SKM-1 (cell line): Measurements from ENCODE around the gene PATL1.

Experiments
- DNase-seq: peaks from one replicate; lab custom pipeline; 2025; ENCODE audit not compliant: unreplicated experiment; lab: John Stamatoyannopoulos, UW

Gene PATL1

DNA sequence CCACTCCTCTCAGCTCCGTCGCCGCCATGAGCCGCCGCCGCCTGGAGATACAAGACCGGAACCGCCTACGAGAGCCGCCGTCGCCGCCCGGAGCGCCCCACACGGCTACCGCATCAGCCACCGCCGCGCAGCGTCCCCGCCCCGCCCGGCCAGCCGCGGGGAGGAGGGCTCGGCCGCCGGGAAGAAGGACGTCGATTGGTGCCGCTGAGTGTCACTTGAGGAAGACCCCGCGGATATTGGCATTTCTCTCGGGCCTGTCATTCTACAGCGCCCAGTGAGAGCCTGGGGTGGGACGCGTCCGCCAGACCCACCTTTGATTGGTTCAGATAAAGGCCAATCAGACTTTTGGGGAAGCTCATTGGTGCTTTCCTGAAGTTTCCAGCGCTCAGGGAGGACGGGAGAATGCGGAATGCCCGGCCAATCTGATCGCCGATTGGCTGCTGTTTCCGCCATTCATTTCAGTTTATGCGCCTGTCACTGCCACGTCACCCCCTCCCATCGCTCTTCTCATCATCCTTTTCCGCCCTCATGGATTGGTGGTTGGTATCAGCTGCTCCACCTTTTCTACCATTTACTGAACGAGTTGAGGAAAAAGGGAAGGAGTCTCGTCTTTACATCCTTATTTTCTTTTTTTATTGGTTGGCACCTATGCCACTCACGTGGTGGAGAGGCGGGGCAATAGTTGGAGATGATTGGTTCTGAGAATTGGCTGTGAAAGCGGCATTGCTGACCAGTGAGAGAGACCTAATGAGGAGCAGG is 53.0 kb downstream of the PATL1 start, which contains the start of gene OSBP:
OSBP (minus strand) TSS at position 138 of the 759 bp plus-strand sequence; CDS start at position 28, 110 bp downstream.
- DNase-seq: peak; percentile 100

DNA sequence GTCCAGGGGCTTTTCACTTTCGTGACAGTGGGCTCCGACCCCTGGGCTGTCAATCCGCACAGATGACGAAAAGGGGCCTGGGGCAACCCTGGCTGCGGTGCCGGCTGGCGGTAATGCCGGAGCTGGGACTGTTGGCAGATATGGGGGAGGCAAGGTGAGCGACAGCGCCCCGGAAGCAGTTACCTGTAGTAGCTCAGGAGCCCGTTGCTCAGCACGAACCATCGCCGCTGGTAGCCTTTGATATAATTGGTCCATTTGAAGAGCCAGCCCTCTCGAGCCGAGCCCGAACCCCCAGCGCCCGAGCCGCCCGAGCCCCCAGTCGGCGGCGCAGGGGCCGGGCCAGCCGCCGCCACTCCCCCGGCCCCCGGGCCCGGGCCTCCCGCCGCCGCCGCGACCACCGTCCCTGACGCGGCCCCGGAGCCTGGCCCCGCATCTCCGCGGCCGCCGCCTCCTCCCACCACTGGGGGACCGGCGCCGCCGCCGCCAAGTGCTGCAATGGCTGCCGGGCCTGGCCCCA is 53.7 kb downstream of the PATL1 start:
- no peak for DNase-seq

DNA sequence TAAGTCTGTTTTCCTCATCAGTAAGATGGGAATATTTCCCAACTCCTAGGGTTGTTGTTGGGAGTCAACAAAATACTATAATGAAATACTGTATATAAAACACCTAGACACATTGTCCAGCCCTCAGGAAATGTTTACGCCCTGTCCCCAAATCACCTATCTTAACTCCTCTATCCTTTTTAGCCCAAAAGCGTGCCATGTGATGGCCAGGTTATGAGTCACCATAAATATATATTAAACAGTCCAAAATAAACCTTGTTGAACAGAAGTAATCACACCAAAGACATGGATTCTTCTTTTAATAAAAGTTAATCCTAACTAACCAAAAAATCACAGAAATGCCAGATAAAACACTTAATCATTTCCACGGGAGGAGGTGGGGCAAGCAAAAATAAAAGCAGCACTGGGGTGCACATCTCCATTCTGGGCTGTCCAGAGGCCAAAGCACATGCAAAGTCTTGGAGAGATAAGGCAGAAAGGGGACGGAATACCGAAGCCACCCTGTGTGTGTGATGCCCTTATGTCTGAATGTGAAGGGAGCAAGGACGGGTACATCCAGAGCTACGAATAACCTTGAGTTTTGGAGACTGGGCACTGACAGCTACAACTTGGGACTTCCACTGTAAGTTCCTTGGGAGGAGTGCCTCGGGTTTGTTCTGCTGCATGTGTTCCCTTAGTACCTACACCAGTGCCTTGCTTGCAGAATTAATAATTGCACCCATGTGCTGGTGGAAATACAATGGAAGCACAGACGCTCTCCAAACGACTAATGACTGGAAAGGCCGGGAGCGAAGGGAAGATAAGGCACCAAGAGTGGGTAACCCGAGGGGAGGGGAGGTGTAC is 54.3 kb downstream of the PATL1 start:
- DNase-seq: no peak

DNA sequence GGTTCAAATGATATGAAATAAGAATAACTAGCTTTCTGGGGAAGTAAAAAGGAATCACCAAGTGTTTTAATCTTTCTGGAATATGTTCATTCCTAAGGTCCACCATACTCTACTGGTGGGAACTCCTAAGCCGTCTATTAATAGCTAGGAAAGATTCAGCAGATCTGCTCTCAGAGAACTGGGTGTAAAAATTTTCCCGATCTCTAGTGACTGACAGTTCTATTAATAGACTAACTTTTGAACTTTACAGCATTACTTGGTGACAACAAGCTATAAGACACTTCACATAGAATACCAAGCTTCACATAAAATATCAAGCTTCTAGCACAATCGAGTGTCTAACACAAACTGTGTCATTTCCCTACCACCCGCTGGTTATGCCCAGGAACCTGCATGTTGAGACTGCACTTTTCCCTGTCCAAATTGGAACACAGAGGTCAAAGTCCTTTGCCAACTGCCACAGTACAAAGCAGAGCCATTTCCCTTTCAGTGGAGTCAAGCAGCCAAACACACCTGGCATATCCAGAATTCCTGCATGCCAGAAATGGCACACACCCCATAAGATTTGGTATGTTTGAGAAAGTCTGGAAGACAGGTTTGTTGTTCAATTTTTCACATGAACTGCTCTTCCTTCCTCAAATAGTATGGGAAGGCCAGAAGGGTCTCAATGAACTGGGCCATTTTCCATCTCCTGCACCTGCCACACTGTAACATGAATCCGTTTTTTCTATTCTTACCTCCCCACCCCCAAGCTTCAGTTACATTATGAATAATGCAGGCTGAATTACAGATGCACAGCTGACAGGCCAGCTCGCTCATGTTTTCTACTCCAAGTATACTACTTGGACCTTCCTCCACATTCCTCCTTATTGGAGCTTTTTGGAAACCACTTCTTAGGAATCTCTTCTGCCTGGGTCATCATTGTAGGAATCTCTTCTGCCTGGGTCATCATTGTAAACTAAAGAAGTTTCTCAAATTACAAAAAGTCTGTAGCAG is 57.0 kb downstream of the PATL1 start:
- DNase-seq: no peak

DNA sequence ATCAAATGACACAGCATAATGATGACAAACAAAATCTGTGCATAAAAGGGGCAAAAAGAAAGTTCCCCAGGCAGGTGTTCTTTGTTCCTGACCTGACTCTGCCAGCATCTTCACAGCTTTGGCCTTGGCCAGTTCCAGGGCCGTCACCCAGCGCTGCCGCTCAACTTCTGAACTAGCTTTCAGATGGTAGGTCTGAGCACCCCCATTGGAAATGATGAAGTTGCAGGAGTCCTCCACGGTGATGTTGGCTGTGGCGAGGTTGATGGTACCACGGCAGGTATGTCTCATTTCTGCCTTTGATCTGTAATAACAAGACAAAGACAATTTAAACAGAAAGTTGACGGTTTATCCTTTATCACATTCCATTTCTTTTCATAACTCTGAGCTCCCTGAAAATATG is 58.5 kb downstream of the PATL1 start:
- no peak for DNase-seq

DNA sequence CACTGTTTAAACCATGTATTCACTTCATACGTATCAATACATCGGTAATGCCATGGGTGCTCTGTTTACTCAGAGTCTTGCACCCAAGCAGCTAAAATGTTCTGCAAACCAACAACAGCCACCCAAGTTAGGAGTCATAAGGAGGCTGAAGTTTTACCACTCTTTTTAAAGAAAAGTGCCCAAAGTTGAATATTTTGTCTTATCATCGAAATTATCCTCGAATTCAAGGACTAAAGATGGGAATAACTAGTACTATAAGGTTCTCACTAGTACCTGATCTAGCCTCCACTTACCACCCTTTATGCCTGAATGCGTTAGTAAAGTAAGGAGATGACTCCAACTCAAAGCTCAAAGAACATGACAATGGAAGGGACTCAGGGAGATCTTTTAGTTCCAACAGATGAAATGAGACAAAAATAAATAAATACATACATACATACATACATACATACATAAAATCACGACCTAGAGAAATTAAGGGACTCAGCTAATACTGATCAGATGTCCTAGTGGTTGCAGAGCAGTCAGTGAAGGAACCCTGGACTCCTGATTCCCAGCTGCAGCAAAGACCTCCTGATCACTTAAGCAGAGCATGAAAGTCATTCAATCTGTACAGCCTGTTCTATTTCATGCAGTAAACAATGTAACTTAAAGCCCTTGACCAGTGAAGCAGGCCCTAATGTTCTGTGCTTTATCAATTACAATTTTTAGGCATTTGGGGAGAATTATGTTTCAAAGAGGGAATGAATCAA is 61.0 kb downstream of the PATL1 start:
- no peak for DNase-seq

DNA sequence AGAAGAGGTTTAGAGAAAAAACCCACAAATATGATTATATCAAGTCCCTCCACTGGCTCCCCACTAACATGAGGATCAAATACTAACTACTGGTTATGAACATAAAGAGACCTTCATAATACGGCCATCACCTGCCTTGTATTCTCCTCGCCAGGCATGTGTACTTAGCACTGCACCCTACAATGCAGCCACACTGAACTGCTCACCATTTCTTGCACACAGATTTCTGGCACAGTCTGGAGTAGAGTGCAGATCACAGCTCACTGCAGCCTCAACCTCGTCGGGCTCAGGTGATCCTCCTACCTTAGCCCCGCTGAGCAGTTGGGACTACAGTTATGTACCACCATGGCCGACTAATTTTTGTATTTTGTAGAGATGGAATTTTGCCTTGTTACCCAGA is 66.4 kb downstream of the PATL1 start:
- DNase-seq: no peak

DNA sequence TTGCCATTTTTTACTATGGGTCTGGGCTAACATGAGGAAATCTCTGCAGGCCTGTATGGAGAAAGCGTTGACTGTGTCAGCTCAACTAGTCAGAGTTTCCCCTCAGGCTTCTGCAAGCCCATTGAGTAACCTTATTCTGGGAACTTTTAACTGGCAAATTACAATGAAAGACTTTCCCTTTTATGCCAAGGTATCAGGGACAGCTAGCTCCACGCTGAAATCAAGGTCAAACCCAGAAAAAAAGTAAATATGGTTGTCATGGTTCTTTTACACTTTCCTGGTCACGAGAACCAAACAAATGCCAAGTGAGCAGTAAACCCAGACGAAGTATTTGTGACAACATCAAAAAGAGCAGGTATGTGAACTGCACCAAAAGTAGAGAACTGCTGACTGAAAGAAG is 67.0 kb downstream of the PATL1 start:
- DNase-seq: no peak

DNA sequence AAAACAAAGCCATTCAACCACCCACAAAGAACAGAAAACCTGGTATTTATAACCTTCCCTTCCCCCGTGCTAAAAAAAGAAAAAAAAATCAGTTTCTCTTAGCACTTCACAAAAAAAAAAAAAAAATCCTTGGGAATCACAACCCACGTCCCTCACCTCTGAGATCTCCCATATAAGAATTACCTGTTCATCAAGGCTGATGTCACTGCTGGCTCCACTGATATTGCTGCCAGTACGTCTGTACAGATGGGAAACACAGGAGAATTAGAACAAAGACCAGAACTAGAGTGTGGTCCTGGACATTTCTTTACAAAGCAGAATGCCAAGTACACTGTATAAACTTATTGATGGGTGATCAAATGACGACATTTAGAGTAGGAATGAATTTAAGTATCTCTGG is 68.2 kb downstream of the PATL1 start:
- no peak for DNase-seq

DNA sequence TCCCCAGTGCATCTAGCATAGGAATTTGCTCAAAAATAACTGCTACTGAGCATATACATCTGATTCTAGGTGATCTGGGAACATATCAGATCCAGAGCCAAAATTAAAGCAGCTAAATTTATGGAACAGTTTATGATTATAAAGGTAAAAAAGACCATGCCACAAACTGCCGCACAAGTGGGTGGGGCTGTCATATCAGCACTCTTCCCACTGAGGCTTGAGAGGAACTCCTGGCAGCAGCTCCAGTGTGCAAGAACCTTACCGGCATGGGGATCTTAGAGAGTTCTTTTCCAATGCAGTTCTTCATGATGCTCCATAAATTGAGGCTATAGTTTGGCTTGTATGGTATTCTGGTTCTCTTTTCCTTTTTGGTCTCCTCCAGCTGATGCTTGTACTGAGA is 68.6 kb downstream of the PATL1 start:
- DNase-seq: no peak

DNA sequence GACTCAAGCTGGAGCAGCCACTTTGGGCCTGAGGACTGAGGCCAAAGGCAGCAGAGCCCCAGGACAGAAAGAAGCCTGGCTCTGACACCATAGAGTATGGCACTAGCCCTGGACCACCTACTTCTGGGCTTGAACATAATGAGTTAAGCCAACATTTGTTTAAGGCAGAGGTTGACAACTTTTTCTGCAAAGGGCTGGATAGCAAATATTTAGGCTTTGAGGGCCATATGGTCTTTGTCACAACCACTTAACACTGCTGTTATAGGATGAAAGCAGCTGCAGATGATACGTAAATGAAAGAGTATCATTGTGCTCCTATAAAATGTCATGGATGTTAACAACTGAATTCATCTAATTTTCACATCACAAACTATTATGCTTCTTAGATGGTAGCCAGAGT is 69.9 kb downstream of the PATL1 start:
- DNase-seq: no peak
